OCI-LY1 (cell line): Measurements from ENCODE around the gene HNRNPLL.

Experiments
- EZH2 ChIP-seq: fragments of 200-600 bp; sonication (generic), shearing (Covaris generic); IDR thresholded peaks from 2 replicates; pipeline ENCODE4 v1.8.0; 2017; ENCODE audit warnings: borderline replicate concordance, mixed run types, mild to moderate bottlenecking, antibody characterized with exemption, low read length, moderate library complexity, mixed read lengths
- TF ChIP-seq, protein P1 (sequence below): fragments of 200-600 bp; sonication (generic), shearing (Covaris generic); IDR thresholded peaks from 2 replicates; pipeline ENCODE4 v1.5.1; 2017; ENCODE audit warnings: mild to moderate bottlenecking, antibody characterized with exemption, low read length, moderate library complexity, mixed read lengths

DNA sequence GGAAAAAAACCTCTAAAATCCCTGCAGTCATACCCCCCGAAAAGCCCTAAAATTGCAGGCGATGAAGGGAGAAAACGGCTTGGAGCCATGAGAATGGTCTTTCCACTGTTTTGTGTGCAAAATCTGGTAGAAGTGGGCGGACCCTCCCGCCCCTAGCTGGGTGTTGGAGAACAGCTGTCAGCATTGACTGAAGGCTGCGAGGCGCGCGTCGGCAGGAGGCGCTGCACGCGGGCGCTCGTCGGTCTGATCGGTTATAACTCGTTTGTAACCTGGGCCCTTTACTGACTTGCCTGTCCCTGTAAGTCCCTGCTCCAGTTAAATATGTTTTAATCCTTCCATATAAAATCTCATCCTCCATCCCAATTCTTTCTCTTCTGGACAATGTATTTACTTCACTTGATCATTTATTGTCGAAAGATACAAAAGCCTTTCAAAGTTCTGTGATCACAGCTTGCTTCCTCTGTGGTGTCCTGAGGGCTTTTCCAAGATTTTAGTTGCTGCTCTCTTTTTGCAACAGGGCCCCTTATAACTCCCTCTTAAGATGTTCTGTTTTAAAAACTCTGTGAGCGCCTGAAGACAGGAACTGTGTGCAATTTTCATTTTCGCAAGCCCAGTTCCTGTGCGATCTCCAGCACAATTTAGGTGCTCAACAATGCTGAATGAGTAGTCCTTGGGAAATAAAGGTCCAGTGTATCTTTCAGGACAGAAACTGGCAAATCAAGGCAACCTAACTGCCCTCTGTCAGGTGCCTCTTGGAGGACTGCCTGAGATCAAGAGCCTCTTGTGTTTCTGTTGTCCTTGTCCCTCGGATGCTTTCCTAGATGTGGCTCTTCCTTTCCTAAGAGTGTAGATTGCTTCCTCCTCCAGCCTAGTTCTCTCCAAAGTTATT is 918 bp upstream of the HNRNPLL start:
- TF ChIP-seq, protein P1, sequence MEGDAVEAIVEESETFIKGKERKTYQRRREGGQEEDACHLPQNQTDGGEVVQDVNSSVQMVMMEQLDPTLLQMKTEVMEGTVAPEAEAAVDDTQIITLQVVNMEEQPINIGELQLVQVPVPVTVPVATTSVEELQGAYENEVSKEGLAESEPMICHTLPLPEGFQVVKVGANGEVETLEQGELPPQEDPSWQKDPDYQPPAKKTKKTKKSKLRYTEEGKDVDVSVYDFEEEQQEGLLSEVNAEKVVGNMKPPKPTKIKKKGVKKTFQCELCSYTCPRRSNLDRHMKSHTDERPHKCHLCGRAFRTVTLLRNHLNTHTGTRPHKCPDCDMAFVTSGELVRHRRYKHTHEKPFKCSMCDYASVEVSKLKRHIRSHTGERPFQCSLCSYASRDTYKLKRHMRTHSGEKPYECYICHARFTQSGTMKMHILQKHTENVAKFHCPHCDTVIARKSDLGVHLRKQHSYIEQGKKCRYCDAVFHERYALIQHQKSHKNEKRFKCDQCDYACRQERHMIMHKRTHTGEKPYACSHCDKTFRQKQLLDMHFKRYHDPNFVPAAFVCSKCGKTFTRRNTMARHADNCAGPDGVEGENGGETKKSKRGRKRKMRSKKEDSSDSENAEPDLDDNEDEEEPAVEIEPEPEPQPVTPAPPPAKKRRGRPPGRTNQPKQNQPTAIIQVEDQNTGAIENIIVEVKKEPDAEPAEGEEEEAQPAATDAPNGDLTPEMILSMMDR, result peak; percentile 96
- no peak for TF ChIP-seq EZH2
